Ectodermal cell (in vitro differentiated cells): ENCODE measurements around the gene SLC39A9.

Experiments
- H3K27ac ChIP-seq: 2 replicates; pipeline ENCODE4 v1.7.0; 2013; ENCODE audit warnings: mild to moderate bottlenecking, low read depth, low read length; ENCODE audit not compliant: insufficient read depth, poor library complexity, severe bottlenecking
- H3K27me3 ChIP-seq: 2 replicates; pipeline ENCODE4 v1.7.0; 2013; ENCODE audit warnings: mild to moderate bottlenecking, low read length; ENCODE audit not compliant: insufficient read depth, control insufficient read depth, poor library complexity, severe bottlenecking
- H3K36me3 ChIP-seq: one replicate; pipeline ENCODE4 v1.7.0; 2013; ENCODE audit warnings: low read length; ENCODE audit not compliant: control insufficient read depth, insufficient read depth
- H3K4me1 ChIP-seq: one replicate; pipeline ENCODE4 v1.7.0; 2013; ENCODE audit warnings: low read length; ENCODE audit not compliant: control insufficient read depth, insufficient read depth
- H3K4me3 ChIP-seq: 2 replicates; pipeline ENCODE4 v1.7.0; 2013; ENCODE audit warnings: low read depth, low read length, control low read depth; ENCODE audit not compliant: insufficient read depth
- H3K9me3 ChIP-seq: 2 replicates; pipeline ENCODE4 v1.7.0; 2013; ENCODE audit warnings: mild to moderate bottlenecking, low read length, moderate library complexity; ENCODE audit not compliant: control insufficient read depth
- WGBS, 2 experiments: methylation state at CpG; one replicate each; pipeline ENCODE4 v1.1.7; 2013; ENCODE audit warnings: missing lambda C conversion rate in 2 of 2; 5-methylcytosine and 5-hydroxymethylcytosine counted together

SLC39A9 gene

DNA sequence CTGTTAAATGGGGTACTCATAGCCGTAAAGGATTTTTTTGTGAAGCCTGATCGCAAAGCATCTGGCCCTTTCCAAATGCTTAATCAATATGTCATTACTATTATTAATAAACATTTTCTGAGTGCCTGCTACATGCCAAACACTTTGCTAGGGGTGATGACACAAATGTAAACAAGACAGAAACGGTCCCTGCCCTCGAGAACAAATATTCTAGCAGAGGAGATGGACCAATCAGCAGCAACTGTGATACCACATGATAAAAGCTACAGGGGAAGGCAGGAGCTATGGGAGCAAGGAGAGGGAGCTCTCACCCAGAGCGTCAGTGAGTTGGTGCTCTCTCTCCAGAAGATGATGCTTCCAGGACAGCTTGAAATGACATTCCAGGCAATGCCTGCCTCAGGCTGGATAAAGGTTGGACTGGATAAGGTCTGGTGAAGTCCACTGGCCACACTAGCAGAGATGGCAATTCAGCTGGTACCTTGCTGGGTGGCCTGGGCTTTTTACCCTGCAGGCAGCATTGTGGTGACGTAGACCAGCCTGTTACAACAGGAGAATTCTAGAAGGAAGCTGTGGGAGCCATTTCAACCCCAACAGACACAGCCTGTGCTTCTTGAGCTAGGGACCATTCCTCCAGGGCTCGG lies 41.5 kb upstream of the SLC39A9 start:
- WGBS, 2 experiments, result 91 to 93% methylated on average over 7 of the region's 7 CpGs
- Histone ChIP-seq H3K4me1 (peaks cover 3% of the 10 kb centered on the region), H3K36me3 (no peaks in the 10 kb centered on the region), H3K4me3 (no peak overlapping the region), H3K27ac (no peak overlapping the region), H3K9me3 (no peaks in the 10 kb centered on the region), H3K27me3 (no peaks in the 10 kb centered on the region)

DNA sequence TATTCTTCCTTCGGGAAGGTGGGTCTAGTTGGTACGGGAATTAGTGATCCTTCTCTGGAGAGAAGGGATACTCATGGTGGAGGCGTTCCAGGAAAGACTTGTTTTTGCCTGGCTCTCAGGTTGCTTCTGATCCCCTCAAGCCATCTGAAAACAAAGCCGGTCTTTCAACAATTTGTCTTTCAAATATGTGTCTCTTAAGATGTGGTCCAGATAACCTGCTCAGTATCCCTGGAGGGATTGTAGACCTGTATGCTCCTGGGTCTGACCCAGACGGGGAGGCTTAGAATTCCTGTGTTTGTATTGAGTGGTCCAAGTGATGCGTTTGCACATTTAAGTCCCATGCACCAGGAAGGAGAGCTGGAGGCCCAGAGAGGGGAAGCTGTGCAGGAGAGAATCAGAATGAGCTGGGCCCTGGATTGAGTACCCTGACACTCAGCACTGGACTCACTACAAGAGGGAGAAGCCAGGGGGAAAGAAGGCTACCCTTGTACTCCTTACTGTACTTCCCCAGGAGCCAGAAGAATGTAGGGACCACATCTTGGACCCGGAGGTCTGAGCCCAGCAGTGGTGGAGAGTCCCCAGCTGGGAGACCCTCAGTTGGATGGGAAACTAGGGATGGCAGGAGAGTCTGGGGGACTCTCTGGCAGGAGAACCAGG lies 40.8 kb upstream of the SLC39A9 start:
- 94 to 96% methylated on average over 7 of the region's 7 CpGs for WGBS, 2 experiments
- Histone ChIP-seq H3K4me3 (no peak overlapping the region), H3K27me3 (no peaks in the 10 kb centered on the region), H3K4me1 (no peaks in the 10 kb centered on the region), H3K27ac (no peak overlapping the region), H3K36me3 (no peaks in the 10 kb centered on the region), H3K9me3 (no peaks in the 10 kb centered on the region)

DNA sequence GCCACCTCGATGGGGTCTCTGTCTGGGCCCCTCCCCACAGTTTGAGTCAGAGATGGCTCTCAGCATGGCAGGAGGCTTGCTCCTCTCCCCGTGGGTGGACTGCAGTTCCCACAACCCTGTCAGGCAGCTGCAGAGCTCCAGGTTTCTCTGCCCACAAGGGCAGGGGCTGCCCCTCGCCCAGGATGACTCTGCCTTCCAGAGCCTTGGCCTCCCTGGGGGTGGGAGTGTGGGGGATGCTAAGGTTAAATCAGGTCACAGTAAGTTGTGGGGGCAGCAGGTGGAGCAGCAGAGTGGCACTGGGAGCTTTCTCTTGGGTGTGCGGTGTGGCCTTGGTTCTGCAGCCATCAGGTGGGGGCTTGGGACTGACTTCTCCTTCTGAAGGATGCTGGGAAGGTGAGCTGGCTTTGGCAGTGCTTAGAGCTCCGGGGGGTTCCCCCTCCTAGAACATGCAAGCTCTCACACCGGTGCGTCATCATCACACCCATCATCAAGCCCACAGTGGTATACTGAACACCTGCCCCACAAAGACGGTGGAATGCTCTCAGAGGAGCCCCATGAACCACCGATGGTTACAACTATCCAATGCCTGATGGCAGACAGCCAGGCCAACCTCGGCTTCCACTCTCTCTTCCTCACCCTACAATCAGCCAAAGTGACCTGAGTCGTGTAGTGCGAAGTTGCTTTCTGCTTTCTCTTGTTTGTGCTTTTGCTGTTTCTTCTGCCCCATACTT lies 40.1 kb upstream of the SLC39A9 start:
- WGBS, 2 experiments, result 90% methylated on average over 12 of the region's 12 CpGs

DNA sequence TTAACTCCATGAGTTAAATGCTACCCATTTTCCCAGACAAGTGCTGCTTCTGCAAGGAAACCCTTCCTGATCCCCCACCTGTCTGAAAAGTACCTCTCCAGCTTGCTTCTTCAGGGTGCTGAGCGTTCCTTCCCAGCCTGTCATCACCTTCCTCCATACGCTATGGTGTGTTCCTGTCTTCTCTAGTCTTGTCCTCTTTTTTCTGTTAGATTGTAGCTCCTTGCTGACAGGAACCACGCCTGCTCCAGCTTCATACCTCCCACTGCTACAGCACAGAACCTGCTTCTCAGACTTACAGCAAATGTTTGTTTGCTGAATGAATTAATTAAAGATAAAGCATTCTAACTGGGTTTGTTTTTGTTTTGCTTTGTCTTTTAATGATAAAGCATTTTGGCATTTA lies 39.5 kb upstream of the SLC39A9 start:
- no peaks in the 10 kb centered on the region for H3K9me3 ChIP-seq
- no peak overlapping the region for H3K4me3 ChIP-seq
- H3K36me3 ChIP-seq, result no peaks in the 10 kb centered on the region
- no peak overlapping the region for H3K27ac ChIP-seq
- no peaks in the 10 kb centered on the region for H3K4me1 ChIP-seq
- H3K27me3 ChIP-seq, result no peaks in the 10 kb centered on the region
- 84 to 93% methylated on average over 3 of the region's 3 CpGs for WGBS, 2 experiments

More for the DNA sequence above, 40.1 kb upstream of the SLC39A9 start:
- Histone ChIP-seq H3K4me3 (no peak overlapping the region), H3K36me3 (no peaks in the 10 kb centered on the region), H3K27me3 (no peaks in the 10 kb centered on the region), H3K4me1 (no peaks in the 10 kb centered on the region), H3K27ac (no peak overlapping the region), H3K9me3 (no peaks in the 10 kb centered on the region)

DNA sequence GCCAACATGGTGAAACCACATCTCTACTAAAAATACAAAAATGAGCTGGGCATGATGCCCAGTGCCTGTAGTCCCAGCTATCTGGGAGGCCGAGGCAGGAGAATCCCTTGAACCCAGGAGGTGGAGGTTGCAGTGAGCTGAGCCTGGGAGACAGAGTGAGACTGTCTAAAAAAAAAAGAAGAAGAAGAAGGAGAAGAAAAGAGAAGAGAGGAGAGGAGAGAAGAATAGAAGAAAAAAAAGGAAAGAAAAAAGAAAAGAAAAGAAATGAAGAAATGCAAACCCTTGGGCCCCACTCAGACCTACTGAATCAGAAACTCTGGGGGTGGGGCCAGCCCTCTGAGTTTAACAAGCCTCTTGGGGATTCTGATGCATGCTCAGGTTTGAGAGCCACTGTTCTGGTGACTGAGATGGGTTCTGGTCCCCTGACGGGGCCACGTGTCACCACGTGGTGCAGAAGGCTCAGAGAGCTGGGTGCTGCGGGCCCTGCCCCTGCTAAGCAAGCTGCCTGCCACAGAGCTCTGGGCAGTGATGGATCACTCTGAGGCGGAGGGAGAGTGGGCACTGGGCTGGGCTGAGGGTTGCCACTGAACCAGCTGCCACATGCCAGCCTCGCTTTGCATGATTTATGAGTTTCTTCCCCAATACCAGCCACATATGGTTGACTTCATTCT lies 37.9 kb upstream of the SLC39A9 start:
- Histone ChIP-seq H3K27me3 (no peaks in the 10 kb centered on the region), H3K36me3 (no peaks in the 10 kb centered on the region), H3K4me1 (no peaks in the 10 kb centered on the region), H3K4me3 (no peak overlapping the region), H3K27ac (no peak overlapping the region), H3K9me3 (no peaks in the 10 kb centered on the region)
- WGBS, 2 experiments, result 92% methylated on average over 7 of the region's 7 CpGs

DNA sequence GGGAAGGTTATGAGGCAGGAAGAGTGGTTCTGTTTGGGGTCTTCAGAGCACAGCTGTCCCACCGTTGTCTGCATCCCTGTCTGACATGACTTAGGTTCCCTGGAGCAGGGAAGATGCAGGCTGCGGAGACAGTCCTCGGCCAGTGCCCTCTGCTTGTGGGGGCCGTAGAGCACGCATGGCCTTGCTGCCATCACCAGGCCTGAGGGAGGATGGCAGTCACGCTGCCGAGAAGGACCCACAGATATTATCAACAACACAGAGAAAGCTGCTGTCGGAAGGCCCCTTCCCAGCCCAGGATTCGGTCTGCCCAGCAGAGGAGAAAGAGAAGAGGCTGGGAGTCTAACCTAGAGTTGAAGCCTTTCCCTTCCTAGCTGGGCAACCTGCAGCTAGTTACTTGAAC lies 35.4 kb upstream of the SLC39A9 start:
- no peaks in the 10 kb centered on the region for H3K9me3 ChIP-seq
- H3K27ac ChIP-seq, result no peak overlapping the region
- H3K4me1 ChIP-seq, result no peaks in the 10 kb centered on the region
- no peak overlapping the region for H3K4me3 ChIP-seq
- no peaks in the 10 kb centered on the region for H3K27me3 ChIP-seq
- no peaks in the 10 kb centered on the region for H3K36me3 ChIP-seq
- WGBS, 2 experiments, result 39 to 48% methylated on average over 9 of the region's 9 CpGs

DNA sequence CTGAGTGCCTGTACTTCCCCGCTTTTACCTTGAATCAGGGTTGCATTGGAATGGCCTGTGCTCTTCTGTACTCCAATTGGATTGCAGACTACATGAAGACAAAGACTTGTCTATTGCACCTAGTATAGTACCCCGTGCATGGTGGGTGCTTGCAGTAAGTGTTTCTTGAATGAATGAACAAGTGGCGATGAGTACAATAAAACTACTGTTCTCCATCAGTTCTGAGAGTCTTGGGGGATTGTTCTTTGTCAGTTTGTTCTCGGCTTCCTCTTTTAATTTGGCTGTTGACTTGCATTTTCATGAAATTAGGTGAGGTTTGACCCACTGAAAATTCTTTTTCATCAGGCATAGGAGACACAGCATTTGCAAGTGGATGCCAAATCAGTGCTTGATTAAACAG lies 34.5 kb upstream of the SLC39A9 start:
- Histone ChIP-seq H3K4me3 (no peak overlapping the region), H3K9me3 (no peaks in the 10 kb centered on the region), H3K27ac (no peak overlapping the region), H3K27me3 (no peaks in the 10 kb centered on the region), H3K36me3 (no peaks in the 10 kb centered on the region), H3K4me1 (no peaks in the 10 kb centered on the region)
- WGBS, 2 experiments, result 87 to 95% methylated on average over 4 of the region's 4 CpGs

DNA sequence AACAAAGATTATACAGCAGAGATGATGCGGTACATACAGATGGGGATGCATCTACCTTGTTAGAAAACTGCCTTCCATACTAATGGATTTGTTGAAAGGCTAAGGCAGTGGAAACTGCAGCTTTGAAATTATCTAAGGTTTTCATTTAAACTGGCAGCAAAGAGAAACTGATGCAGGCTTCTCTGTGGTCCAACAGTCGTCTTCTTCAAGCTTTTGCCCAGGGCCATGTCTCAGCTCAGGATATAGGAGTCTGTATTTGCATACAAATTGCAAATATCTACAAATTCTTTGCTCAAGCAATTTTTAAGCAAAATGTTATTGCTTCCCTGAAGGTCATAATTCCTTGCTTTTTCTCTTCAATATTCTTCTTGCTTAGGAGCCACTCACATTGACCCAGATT lies 34.1 kb upstream of the SLC39A9 start:
- 87 to 97% methylated on average over 2 of the region's 2 CpGs for WGBS, 2 experiments
- no peaks in the 10 kb centered on the region for H3K27me3 ChIP-seq

DNA sequence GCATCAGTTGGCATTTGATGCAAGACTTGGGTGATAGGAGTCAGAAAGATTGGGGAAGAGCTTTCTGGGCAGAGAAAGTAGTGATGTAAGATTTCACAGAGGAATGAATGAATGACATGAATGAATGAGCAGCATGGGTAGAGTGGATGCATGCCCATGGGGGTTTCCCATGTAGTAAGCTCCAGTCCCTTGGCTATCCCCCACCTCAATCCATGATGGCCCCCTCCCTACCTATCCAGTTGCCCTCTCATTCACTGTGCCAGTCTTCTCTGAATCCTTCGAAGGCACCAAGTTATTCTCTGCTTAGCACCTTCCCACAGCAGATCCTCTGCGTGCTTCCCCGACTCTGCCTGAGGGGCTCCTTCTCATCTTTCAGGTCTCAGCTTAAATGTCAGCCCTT lies 32.4 kb upstream of the SLC39A9 start:
- no peaks in the 10 kb centered on the region for H3K9me3 ChIP-seq
- WGBS, 2 experiments, result 74 to 80% methylated on average over 3 of the region's 3 CpGs
- H3K27me3 ChIP-seq, result no peaks in the 10 kb centered on the region
- no peaks in the 10 kb centered on the region for H3K4me1 ChIP-seq
- H3K36me3 ChIP-seq, result no peaks in the 10 kb centered on the region
- no peak overlapping the region for H3K27ac ChIP-seq
- H3K4me3 ChIP-seq, result no peak overlapping the region

More for the DNA sequence above, 34.1 kb upstream of the SLC39A9 start:
- Histone ChIP-seq H3K4me1 (no peaks in the 10 kb centered on the region), H3K36me3 (no peaks in the 10 kb centered on the region), H3K4me3 (no peak overlapping the region), H3K27ac (no peak overlapping the region), H3K9me3 (no peaks in the 10 kb centered on the region)

DNA sequence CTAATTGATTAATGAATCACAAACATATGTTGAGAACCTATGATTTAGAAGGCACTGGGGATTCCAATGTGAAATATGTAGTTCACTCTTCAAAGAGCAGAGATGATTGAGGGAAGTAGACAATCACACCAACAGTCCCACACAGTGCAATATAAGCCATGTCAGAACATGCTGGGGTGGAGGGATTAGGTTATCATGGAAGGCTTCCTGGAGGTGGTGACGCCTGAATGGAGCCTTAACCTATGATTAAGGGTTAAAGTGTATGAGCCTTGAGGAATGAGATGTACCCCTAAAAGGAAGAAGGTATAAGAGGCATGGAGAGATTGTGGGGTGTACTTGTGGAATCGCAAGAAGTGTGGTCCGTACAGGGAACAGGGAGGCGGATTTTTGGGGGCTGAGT lies 31.7 kb upstream of the SLC39A9 start:
- H3K4me3 ChIP-seq, result no peak overlapping the region
- H3K9me3 ChIP-seq, result no peaks in the 10 kb centered on the region
- H3K4me1 ChIP-seq, result no peaks in the 10 kb centered on the region
- H3K27me3 ChIP-seq, result no peaks in the 10 kb centered on the region
- WGBS, 2 experiments, result 94 to 95% methylated on average over 4 of the region's 4 CpGs
- H3K27ac ChIP-seq, result no peak overlapping the region
- H3K36me3 ChIP-seq, result no peaks in the 10 kb centered on the region
